PC-3 (cell line): ENCODE data around the gene RNF151.

Source experiments
- EZH2 ChIP-seq: fragments of 300-600 bp; sonication (generic); IDR thresholded peaks from one replicate; pipeline ENCODE4 v1.6.1; 2017; ENCODE audit warnings: antibody characterized with exemption, mild to moderate bottlenecking, low read length; ENCODE audit not compliant: unreplicated experiment
- TF ChIP-seq, protein P1 (sequence below): fragments of 300-600 bp; sonication (generic); conservative IDR thresholded peaks from 2 replicates; pipeline ENCODE4 v1.5.1; 2017; ENCODE audit warnings: antibody characterized with exemption, low read depth, mild to moderate bottlenecking, low read length

DNA sequence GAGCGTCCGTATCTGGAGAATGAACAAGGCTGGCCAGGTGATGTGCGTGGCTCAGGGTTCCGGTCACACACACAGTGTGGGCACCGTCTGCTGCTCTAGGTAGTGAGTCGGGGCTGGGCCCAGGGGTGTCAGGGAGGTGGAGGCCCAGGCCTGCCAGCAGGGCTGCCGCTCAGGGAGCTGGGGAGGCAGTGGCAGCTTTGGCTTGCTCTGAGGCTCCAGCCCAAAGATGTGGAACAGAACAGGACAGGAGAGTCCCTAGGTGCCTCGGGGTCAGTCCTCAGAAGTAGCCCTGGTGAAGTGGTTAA lies 9.5 kb downstream of the RNF151 start:
- TF ChIP-seq, protein P1, sequence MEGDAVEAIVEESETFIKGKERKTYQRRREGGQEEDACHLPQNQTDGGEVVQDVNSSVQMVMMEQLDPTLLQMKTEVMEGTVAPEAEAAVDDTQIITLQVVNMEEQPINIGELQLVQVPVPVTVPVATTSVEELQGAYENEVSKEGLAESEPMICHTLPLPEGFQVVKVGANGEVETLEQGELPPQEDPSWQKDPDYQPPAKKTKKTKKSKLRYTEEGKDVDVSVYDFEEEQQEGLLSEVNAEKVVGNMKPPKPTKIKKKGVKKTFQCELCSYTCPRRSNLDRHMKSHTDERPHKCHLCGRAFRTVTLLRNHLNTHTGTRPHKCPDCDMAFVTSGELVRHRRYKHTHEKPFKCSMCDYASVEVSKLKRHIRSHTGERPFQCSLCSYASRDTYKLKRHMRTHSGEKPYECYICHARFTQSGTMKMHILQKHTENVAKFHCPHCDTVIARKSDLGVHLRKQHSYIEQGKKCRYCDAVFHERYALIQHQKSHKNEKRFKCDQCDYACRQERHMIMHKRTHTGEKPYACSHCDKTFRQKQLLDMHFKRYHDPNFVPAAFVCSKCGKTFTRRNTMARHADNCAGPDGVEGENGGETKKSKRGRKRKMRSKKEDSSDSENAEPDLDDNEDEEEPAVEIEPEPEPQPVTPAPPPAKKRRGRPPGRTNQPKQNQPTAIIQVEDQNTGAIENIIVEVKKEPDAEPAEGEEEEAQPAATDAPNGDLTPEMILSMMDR, result no peak
- no peak for TF ChIP-seq EZH2
